Stimulated activated CD8-positive, alpha-beta memory T cell treated with anti-CD3 and anti-CD28 coated beads, Interleukin-12 subunit alpha, Interleukin-12 subunit beta, amount 100 ng/mL, for 24 hours (primary cell): Measurements from ENCODE around the gene OPN1LW.
"Not testable (repeated sequence)": the region's sequence is repeated elsewhere in the genome, so short reads cannot be mapped to it uniquely, and the experiment has no call there.

ENCODE experiments used
- DNase-seq: peaks from one replicate; pipeline ENCODE4 v3.0.0-alpha.2; 2020; ENCODE audit errors: extremely low read depth

Gene OPN1LW

DNA sequence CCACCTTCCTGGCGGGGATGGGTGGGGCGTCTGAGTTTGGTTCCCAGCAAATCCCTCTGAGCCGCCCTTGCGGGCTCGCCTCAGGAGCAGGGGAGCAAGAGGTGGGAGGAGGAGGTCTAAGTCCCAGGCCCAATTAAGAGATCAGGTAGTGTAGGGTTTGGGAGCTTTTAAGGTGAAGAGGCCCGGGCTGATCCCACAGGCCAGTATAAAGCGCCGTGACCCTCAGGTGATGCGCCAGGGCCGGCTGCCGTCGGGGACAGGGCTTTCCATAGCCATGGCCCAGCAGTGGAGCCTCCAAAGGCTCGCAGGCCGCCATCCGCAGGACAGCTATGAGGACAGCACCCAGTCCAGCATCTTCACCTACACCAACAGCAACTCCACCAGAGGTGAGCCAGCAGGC, at the start of gene OPN1LW:
Gene OPN1LW (plus strand): TSS at position 234 of the 400 bp plus-strand sequence. CDS start 41 bp downstream, at position 275.
- DNase-seq, result not testable (repeated sequence)

DNA sequence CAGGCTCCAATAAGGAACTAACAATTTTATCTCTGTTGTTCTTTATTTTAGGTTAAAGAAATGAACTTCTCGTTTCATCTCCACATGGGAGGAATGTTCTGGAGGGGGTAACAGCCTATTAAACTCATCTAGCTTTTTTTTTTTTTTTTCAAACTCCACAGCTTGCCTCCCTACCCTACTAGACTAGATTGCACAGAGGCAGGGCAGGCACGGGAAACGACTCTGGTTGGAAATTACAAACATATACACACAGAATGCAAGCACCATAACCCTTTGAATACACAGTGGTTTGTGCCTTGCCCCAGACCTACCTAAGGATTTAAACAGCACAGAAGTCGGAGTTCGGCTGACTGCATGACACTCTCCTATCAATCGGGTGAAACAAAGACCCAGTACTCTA, 49.2 kb upstream of the OPN1LW start:
- no peak for DNase-seq

DNA sequence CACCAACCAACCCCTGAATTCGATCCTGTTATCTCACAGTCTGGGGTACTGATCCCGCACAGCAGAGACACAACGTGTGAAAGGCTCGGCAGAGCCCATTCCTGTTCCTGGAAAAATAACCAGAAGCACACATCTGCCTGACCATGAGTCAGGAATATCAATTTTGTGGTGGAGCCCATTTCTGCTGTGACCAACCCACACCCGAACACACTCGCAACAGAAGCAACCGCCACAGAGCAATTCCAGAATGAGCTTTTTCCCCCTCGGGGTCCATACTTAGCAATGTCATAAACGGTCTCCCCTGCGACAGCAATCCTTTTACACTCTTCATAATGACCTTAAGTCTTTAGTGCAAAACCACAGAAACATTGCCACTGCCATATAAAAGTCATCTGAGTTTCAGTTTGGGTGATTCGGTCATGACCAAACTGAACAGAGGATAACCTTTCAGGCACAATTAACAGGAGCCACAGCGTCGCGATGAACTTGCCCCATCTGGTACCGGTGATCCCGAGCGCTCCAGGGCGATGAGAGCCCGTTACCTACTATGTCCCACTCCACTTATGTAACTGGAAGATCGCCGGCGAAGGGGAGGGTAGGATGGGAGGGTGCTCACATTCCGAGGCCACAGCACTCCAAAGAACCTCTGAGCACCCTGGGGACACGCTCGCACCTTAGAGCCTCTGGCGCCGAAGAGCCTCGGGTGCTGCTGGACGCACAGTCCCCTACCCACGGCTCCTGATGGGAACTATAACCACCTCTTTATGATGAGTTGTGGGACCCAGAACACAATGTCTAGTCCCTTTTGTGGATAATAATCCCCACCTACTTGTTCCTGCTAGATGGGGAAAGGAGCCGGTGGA, 47.7 kb upstream of the OPN1LW start:
- no peak for DNase-seq

DNA sequence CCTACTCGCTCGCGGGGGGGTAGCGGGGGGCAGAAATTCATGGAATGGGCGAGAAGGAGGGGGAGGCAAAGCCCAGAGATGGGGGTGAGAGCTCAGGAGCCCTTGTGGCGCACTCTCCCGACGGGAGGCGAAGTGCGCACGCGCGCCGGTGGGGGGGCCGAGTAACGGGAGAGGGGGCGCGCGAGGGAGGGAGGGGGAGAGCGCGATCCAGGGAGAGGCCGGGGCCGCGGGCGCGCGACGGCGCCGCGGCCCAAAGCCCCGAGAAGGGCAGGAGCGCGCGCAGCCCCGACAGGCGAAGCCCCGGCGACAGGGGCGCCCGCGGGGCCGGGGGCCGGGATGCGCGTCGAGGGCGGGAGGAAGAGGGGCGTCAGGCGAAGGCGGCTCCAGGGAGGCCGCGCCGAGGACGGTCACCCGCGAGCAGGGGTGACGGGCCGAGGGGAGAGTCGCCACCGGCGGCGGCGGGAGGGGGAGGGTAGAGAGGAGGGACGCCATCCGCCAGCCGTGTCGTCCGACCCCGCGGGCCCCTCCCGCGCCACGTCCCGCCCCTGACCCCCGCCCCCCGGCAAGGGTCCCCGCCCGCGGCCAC, 46.9 kb upstream of the OPN1LW start:
- peak; percentile 36 for DNase-seq

GRCh38 chrX:154097589-154098541, 46.2 kb upstream of the OPN1LW start, which contains the start of gene MECP2:
TSS of gene MECP2 (minus strand) at chrX:154097717.
- DNase-seq, result peak; percentile 63

DNA sequence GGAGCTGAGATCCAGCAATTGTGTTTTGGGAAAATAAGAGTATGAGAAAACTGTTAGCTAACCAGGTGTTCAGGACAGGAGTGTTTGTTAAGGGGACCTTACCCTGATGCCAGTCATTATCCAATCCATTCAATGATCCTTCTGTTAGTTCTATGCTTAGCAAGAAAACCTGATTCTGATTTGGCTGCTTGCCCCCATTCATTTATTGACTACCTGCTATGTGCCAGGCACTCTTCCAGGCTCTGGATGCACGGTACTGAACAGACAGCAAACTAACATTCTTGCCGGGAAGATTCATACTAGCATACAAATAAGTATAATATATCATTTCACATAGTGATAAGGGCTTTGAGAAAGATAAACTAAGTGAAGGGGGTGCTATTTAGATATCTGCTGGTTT, 45.5 kb upstream of the OPN1LW start:
- no peak for DNase-seq

- no peak for DNase-seq
Observed at GRCh38 chrX:154113729-154114128, 30.3 kb upstream of the OPN1LW start.

DNA sequence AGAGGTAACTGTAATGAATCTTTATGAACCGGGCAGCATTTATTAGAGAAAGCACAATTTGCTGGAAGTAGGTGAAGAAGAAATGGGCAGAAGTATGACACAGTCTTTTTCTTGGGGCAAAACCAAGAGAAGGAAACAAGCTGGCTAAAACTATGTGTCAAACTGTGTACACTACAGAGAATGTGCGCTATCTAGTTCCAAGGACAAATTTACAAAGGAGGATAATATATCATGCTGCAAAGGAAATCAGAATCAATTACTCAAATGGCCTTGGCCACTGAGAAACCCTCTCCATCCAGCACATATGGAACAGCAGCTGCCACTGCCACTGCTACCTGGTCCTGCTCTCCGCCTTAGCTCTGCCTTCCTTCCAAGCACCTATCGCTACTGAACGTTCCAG, 29.4 kb upstream of the OPN1LW start:
- DNase-seq, result no peak

GRCh38 chrX:154115071-154115470, 29.0 kb upstream of the OPN1LW start:
- DNase-seq, result no peak

DNA sequence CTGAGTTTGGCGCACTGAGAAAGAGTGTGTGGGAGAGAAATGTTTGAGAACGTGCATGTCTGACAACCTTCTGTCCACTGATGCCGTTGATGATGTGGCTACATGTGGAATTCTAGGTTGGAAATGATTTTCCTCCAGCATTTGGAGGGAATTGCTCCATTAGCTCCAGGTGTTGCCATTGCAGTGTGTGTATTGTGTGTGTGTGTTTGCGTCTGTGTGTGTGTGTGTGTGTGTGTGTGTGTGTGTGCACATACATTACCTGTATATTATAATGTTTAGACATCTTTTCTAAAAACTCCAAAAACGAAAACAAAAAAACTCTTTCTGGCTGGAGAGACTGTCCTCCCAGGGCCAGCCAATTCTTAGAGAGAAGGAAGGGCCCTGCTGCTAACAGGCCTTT, 28.3 kb upstream of the OPN1LW start:
- DNase-seq, result no peak

DNA sequence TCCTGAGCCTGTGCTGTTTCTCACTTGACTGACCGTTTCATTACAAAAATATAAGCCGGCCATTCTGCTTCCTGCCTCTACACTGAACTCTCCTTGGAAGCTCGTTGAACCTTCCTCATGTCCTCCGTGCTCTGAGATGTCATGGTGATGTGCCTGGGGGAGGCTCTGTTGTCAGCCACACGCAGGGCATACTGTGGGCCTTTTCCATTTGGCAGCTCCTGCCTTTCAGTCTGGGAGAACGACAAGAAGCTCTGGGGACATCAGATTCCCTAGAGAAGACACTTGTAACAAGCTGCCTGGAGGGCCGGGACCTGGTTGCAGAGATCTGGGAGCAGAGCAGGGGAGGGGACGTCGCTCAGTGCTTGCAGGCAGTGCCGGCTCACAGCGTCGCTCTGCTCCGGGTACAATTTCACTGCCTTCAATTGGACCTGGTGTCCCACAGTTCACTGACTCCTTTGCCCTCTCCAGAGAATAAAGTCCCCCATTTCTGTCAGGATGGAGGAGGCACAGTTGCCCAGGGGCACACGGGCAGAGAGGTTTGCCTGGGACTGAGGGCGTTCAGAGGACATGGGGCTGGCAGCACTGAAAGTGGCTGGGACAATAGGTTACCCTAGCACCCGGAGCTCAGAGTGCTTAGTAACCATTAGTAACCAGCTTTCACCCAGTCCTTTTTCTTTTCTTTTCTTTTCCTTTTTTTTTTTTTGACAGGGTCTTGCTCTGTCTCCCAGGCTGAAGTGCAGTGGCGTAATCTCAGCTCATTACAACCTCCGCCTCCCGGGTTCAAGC, 27.4 kb upstream of the OPN1LW start:
- DNase-seq, result no peak

DNA sequence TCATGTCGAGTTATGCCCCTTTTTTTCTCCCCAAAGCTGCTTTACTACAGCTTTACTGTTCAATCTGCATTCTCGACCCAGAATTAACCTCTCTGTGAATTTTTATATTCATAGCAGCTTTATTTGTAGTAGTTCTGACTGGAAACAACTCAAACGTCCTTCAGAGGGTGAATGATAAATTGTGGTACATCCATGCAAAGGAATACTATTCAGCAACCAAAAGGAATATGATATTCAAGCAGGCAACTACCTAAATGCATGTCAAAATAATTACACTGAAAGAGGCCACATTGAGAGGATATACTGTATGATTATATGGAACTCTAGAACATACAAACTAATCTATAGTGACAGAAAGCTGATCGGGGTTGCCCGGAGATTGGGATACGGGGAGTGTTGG, 26.5 kb upstream of the OPN1LW start:
- no peak for DNase-seq

GRCh38 chrX:154120567-154120966, 23.5 kb upstream of the OPN1LW start:
- DNase-seq, result no peak

GRCh38 chrX:154121207-154121606, 22.8 kb upstream of the OPN1LW start:
- no peak for DNase-seq

GRCh38 chrX:154121961-154122360, 22.1 kb upstream of the OPN1LW start:
- DNase-seq, result no peak

- no peak for DNase-seq
Observed at GRCh38 chrX:154123241-154124219, 20.5 kb upstream of the OPN1LW start.

DNA sequence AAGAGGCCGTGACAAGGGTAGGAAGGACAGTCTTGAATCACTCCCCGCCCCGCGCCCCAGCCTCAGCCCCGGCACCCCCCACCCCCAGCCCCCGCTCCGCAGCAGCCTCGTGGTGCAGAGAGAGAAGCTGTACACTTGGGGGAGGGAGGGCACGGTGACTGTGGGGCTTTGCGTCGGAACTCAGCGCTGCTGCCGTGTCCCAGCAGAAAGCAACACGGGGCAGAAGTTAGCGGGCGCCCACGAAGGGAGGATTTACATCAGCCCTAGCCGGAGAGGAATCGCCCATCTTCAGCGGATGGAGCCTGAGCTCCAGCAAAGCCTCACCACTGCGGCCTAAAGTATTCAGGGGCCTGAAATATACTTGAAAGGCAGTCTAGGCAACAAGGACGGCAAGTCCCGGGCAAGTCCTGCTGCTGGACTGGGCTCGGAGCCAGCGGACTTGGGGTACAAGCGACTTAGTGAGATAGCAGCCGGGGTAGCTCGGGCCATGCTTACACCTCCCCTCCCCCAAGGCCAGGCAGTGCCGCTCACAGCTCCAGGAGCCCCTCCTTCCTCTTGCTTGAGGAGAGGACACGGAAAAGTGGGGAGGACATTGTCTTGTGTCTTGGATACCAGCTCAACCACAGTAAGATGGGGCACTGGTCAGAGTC, 18.5 kb upstream of the OPN1LW start:
- no peak for DNase-seq

DNA sequence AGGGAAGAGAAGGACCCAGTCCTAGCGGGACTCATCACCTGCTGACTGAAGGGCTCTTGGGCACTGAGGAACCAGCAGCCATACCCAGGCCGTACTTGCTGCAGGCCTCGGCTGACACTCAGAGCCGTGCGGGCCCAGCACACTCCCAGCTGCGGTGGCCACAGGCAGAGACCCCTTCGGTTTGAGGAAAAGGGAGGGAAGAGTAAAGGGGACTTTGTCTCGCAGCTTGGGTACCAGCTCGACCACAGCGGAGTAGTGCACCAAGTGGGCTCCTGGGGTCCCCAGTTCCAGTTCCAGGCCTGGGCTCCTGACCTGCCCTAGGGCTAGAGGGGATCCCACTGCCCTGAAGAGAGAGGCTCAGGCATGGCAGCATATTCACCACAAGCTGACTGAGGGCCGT, 17.9 kb upstream of the OPN1LW start:
- no peak for DNase-seq

DNA sequence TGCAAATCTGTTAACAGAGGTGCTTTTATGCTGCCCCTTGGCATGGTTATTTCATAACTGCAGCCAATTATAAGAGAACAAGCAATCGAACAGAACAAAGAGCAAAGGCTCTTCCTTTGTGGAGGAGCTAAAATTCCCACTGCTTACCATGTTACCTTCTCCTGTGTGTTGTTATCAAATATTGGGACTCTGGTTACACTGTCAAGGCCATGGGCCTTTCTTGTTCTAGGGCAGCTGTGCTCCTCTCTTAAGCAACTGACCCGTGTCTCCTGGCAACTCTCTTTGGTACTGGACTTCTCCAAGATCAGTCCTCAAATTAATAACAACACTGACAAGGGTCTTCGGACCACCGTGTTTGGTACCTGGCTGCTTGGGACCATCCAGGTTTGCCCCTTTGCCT, 12.1 kb upstream of the OPN1LW start:
- DNase-seq, result no peak

- no peak for DNase-seq
Observed at GRCh38 chrX:154132366-154132765, 11.7 kb upstream of the OPN1LW start.
